GM21717 (cell line): Measurements from ENCODE around the gene PPIP5K2.
A peak's percentile ranks its signal among the peaks of the same experiment; 100 is the strongest.
"Not testable (repeated sequence)": the region's sequence is repeated elsewhere in the genome, so short reads cannot be mapped to it uniquely, and the experiment has no call there.

Source experiments
- ATAC-seq: cut with Tn5 transposase; IDR thresholded peaks from one replicate; pipeline ENCODE4 v1.9.1; 2021; ENCODE audit warnings: mild to moderate bottlenecking, moderate library complexity; ENCODE audit not compliant: unreplicated experiment

The PPIP5K2 gene

GRCh38 chr5:103205991-103206700 is 86.0 kb downstream of the PPIP5K2 start:
- no peak for ATAC-seq

- no peak for ATAC-seq
Measured at GRCh38 chr5:103207011-103207410, 86.9 kb downstream of the PPIP5K2 start.

- no peak for ATAC-seq
Measured at GRCh38 chr5:103207653-103208052, 87.6 kb downstream of the PPIP5K2 start.

- ATAC-seq = no peak
Measured at GRCh38 chr5:103208460-103208859, 88.4 kb downstream of the PPIP5K2 start.

- ATAC-seq = no peak
Measured at GRCh38 chr5:103209065-103209464, 89.0 kb downstream of the PPIP5K2 start.

GRCh38 chr5:103210952-103211351 is 90.9 kb downstream of the PPIP5K2 start:
- no peak for ATAC-seq

- peak; percentile 94 for ATAC-seq
Measured at GRCh38 chr5:103211576-103212561, 91.8 kb downstream of the PPIP5K2 start.

GRCh38 chr5:103216137-103216536 is 96.0 kb downstream of the PPIP5K2 start:
- no peak for ATAC-seq

GRCh38 chr5:103216697-103217096 is 96.6 kb downstream of the PPIP5K2 start:
- no peak for ATAC-seq

- ATAC-seq = no peak
Measured at GRCh38 chr5:103217101-103217500, 97.0 kb downstream of the PPIP5K2 start.

- no peak for ATAC-seq
Measured at GRCh38 chr5:103218164-103218563, 98.1 kb downstream of the PPIP5K2 start.

GRCh38 chr5:103219074-103219473 is 99.0 kb downstream of the PPIP5K2 start:
- ATAC-seq = not testable (repeated sequence)

- ATAC-seq = no peak
Measured at GRCh38 chr5:103223031-103223955, 103.2 kb downstream of the PPIP5K2 start.

GRCh38 chr5:103224118-103224893 is 104.2 kb downstream of the PPIP5K2 start:
- peak; percentile 86 for ATAC-seq

- no peak for ATAC-seq
Measured at GRCh38 chr5:103224894-103225246, 104.8 kb downstream of the PPIP5K2 start.

- no peak for ATAC-seq
Measured at GRCh38 chr5:103228061-103228460, 108.0 kb downstream of the PPIP5K2 start.

- ATAC-seq = no peak
Measured at GRCh38 chr5:103228588-103228987, 108.5 kb downstream of the PPIP5K2 start.

- ATAC-seq = no peak
Measured at GRCh38 chr5:103232393-103232999, 112.4 kb downstream of the PPIP5K2 start.

- ATAC-seq = no peak
Measured at GRCh38 chr5:103234239-103234975, 114.3 kb downstream of the PPIP5K2 start.
